Measurements from ENCODE around the gene DAB2.

DNA sequence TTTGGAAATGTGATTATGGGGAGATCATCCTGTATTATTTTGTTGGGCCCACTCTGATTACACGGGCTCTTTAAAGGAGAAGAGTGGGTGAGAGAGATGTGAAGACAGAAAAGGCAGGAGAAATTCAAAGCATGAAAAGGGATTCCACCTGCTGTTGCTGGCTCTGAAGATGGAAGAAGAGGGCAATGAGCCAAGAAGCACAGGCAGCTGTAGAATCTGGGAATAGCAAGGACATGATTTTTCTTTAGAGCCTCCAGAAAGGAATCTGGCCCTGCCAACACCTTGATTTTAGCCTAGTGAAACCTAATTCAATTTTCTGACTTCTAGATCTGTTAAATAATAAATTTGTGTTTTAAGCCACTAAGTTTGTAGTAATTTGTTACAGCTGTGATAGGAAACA, 71.8 kb downstream of the DAB2 start:
- TF ChIP-seq POLR2A (IDR thresholded peaks at IDR 0.05) (no peak), CTCF (IDR thresholded peaks at IDR 0.05) (no peak)

Measured in lower leg skin (tissue), 3 donors.